Right renal pelvis (tissue), 4 donors: ENCODE measurements around the gene STON1. TPM values are rescaled to one million over a fixed set of nuclear protein-coding genes. Genes with fewer than 3 reads are reported as not detected.
"Not testable (repeated sequence)": the region's sequence is repeated elsewhere in the genome, so short reads cannot be mapped to it uniquely, and the experiment has no call there.

Experiments used
- DNase-seq, 4 donors: peaks; one replicate each; pipeline ENCODE4 v3.0.0-alpha.2; 2013; ENCODE audit warnings: low read depth in 4 of 4, low spot score in 3 of 4, missing footprints in 1 of 4
- polyA plus RNA-seq, 4 donors: library from polyadenylated mRNA; unstranded; fragments of 120-200 nt; gene quantifications; one replicate each; pipeline ENCODE4 v1.2.1, GENCODE V29; 2013; ENCODE audit not compliant: insufficient read length in 4 of 4

STON1 gene
- polyA plus RNA-seq, 4 donors = 38.4 to 41.7 (median 40.5) TPM

- peak in 1 of 4 donors; percentile 15 for DNase-seq
Measured at GRCh38 chr2:48567671-48568070, 37.7 kb downstream of the STON1 start.

- no peak for DNase-seq
Measured at GRCh38 chr2:48568547-48568946, 38.6 kb downstream of the STON1 start.

- no peak for DNase-seq
Measured at GRCh38 chr2:48569433-48569832, 39.5 kb downstream of the STON1 start.

GRCh38 chr2:48572816-48573215, 42.9 kb downstream of the STON1 start:
- no peak for DNase-seq

- DNase-seq = no peak
Measured at GRCh38 chr2:48574353-48575287, 44.7 kb downstream of the STON1 start.

- no peak for DNase-seq
Measured at GRCh38 chr2:48578313-48578712, 48.4 kb downstream of the STON1 start.

GRCh38 chr2:48583961-48584360, 54.0 kb downstream of the STON1 start:
- DNase-seq = no peak

- DNase-seq = no peak
Measured at GRCh38 chr2:48584551-48584950, 54.6 kb downstream of the STON1 start.

- DNase-seq = no peak
Measured at GRCh38 chr2:48586433-48586832, 56.5 kb downstream of the STON1 start.

- no peak for DNase-seq
Measured at GRCh38 chr2:48587560-48587959, 57.6 kb downstream of the STON1 start.

- DNase-seq = no peak
Measured at GRCh38 chr2:48587961-48588360, 58.0 kb downstream of the STON1 start.

- no peak for DNase-seq
Measured at GRCh38 chr2:48588745-48589144, 58.8 kb downstream of the STON1 start.

GRCh38 chr2:48589170-48589767, 59.3 kb downstream of the STON1 start:
- peak in 2 of 4 donors; percentile 32 to 38 for DNase-seq

- no peak for DNase-seq
Measured at GRCh38 chr2:48590017-48590416, 60.1 kb downstream of the STON1 start.

GRCh38 chr2:48592067-48592466, 62.1 kb downstream of the STON1 start:
- no peak for DNase-seq

- not testable (repeated sequence) for DNase-seq
Measured at GRCh38 chr2:48596751-48597150, 66.8 kb downstream of the STON1 start.

GRCh38 chr2:48597492-48597891, 67.5 kb downstream of the STON1 start:
- DNase-seq = no peak

- peak in 2 of 4 donors; percentile 39 to 43 for DNase-seq
Measured at GRCh38 chr2:48600204-48600813, 70.4 kb downstream of the STON1 start.

GRCh38 chr2:48600917-48601316, 71.0 kb downstream of the STON1 start:
- DNase-seq = no peak

GRCh38 chr2:48601349-48601748, 71.4 kb downstream of the STON1 start:
- DNase-seq = no peak

GRCh38 chr2:48605482-48606175, 75.7 kb downstream of the STON1 start:
- no peak for DNase-seq
